Putamen (tissue), 1 donor: ENCODE data around the gene KPNA4.
"Not testable (repeated sequence)": the region's sequence is repeated elsewhere in the genome, so short reads cannot be mapped to it uniquely, and the experiment has no call there.

ENCODE experiments used
- DNase-seq: peaks from one replicate; pipeline ENCODE4 v3.0.0-alpha.2; 2016; ENCODE audit warnings: low spot score

KPNA4 gene

DNA sequence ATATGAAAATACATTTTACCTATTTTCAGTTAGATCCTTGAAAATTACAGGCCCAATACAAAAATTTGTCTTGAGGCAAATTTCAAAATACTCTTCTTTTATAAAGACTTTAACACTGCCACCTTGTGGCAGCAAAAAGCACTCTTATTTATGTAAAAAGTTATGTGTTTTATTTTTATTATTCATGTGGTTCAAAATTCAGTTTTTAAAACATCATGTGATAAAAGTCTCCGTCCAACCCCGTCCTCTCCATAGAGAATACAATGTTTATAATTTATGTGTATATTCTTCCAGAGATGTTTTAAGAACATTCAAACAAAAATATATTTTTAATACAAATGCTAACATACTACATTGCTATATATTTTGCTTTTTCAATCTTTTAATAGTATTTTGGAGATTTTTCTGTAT is 78.9 kb downstream of the KPNA4 start:
- no peak for DNase-seq

- DNase-seq = no peak
Measured at GRCh38 chr3:160482796-160483195, 82.6 kb downstream of the KPNA4 start.

- DNase-seq = no peak
Measured at GRCh38 chr3:160481856-160482255, 83.5 kb downstream of the KPNA4 start.

- no peak for DNase-seq
Measured at GRCh38 chr3:160480931-160481330, 84.4 kb downstream of the KPNA4 start.

DNA sequence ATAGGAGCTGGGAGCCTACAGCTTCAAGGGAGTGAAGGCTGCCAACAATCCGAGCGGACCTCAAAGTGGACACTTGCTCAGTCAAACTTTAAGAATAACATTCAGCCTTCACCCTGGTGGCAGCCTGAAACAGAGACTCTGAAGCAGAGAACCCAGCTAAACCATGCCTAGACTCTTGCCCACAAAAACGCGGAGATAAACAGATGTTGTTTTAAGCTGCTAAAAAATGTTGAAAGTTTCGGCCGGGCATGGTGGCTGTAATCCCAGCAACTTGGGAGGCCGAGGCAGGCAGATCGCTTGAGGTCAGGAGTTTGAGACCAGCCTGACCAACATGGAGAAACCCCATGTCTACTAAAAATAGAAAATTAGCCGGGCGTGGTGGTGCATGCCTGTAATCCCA is 86.0 kb downstream of the KPNA4 start:
- no peak for DNase-seq

- no peak for DNase-seq
Measured at GRCh38 chr3:160478338-160478737, 87.0 kb downstream of the KPNA4 start.

GRCh38 chr3:160477750-160478149 is 87.6 kb downstream of the KPNA4 start:
- DNase-seq = no peak

DNA sequence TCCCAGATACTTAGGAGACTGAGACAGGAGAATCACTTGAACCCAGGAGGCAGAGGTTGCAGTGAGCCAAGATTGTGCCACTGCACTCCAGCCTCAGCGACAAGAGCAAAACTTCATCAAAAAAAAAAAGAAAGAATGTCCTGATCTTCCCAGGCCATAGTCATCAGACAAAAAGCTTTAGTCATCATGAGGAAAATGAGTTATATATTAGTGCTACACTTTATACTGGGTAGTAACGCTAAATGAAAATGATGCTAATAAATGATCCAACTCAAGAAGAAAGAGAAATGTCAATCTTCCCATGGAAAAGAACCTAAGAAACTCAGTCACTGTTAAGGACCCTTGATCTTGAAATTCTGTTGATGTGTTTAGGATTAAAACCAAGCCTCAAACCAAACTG is 89.5 kb downstream of the KPNA4 start:
- DNase-seq = no peak

DNA sequence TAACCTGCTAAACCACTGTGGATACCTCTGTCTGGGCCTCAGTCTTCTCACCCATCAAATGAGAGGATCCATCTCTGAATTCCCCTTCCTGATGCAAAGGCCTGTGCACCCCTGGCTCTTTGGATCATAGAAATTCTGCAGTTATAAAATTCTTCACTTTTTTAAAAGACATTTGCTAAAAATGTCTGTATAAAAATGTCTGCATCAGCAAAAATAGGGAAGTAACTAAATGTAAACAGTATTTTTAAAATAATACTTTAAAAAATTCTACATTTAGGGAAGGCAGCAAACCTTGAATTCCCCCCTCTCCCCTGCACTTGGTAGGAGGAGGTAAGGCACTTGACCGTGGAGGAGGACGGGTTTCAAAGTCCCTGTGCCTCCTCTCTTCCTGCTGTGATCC is 90.2 kb downstream of the KPNA4 start:
- DNase-seq = no peak

DNA sequence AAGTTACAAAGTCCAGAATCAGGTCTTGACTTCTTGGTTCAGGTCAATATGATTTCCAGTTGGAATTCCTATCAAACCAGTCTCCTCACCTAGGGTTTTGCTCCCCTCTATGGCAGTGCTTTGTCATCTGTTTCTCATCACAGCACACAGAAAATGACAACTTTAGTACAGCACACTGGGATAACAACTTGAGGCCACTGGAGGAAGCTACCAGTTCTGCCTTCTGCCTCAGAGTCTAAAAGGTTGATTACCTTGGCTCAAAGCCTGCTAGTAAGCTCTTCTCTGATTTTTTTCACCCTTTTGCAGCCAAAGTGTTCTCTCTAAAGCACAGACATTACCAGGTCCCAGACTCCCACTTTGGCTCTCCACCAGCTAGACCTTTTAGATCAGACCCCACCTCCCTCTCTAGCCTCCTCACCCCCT is 90.9 kb downstream of the KPNA4 start:
- DNase-seq = no peak

DNA sequence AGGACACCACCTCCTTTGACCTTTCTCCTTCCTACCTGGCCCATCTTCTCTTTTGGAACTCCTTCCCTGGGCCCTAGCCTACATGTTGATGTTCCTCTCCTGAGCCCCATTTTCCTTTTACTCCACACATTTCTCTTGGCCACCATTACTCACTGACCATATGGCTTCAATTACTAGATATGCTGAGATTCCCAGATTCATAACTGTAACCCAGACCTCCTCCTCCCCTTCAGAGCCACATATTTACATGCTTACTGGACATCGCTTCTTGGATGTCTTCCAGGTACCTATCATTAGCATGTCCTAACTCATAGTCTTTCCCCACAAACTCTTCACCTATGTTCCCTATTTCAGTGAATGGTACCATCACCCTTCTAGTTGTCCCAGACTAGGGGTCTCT is 91.4 kb downstream of the KPNA4 start:
- DNase-seq = no peak

- DNase-seq = no peak
Measured at GRCh38 chr3:160473221-160473620, 92.2 kb downstream of the KPNA4 start.

DNA sequence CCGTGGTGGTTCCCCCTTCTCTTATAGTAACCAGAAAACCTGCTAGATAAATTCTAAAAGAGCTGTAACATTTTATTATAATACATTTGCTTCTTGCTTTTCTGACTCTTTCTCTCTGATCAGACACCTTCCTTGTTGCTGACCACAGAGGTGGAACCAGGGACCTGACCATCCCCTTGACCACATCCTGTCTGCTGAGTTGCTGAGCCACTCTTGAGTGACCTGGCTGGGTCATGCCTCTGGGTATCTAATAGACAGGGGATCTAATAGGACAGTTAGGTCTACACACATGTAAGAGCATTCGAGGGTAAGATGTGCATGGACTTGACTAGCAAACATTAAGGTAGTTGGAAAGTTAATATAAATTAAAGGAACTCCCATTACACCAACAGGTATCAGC is 93.0 kb downstream of the KPNA4 start:
- DNase-seq = no peak

DNA sequence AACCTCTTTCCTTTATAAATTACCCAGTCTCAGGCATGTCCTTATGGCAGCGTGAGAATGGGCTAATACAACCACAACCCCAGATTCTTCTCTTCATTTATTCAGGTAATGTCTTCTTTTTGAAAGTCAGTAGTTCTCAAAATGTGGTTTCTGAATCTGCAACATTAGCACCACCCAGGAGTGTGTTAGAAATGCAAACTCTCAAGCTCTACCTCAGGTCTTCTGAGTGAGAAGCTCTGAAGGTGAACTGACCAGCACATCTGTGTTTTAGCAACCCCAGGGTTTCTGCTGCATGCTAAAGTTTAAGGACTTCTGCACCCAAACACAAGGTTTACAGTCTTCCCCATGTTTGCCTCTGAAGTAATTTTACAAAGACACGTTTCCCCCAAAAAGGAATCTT is 93.5 kb downstream of the KPNA4 start:
- no peak for DNase-seq

DNA sequence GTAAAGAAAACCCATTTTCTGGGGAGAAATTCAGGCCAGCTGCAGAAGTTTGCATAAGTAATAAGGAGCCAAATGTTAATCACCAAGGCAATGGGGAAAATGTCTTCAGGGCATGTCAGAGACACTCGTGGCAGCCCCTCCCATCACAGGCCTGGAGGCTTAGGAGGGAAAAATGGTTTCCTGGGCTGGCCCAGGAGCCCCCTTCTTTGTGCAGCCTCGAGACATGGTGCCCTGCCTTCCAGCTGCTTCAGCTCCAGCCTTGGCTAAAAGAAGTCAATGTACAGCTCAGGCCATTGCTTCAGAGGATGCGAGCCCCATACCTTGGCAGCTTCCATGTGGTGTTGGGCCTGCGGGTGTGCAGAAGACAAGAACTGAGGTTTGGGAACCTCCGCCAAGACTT is 95.2 kb downstream of the KPNA4 start:
- no peak for DNase-seq

DNA sequence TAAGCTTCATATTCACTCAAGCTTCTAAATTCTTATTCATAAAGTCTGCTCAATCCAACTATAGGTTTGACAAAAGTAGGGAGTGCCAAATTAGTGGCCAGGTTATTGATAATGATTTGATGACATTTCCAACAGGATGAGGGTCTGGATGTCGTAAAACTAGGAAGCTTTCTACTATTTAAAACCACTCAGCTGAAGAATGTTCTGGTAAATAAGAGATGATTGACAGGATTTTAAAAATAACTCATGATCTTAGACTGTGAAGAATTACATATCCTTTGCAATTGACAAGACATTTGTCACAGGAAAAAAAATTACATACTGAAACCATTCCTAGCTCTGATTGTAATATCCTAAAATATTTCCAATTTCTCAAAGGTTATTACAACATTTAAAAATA is 100.4 kb downstream of the KPNA4 start:
- no peak for DNase-seq

DNA sequence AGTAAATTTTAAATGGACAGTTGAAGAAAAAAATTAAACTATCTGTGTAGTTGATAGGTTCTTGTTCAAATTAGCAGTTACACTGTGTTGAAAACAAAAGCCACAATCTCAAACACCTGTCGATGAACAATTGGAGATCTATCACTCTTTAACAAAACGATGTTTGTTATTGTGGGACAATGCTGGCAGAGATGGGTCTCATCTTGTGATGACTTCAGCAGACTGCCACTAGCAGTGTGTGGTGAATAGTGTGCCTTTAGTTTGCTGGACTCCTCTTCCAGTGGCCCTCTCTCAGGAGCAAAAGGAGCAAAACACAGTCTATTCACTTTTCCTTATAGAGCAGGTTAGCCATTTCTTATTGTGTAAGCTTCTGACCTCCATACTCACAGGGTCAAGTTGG is 101.0 kb downstream of the KPNA4 start:
- DNase-seq = peak; percentile 92

DNA sequence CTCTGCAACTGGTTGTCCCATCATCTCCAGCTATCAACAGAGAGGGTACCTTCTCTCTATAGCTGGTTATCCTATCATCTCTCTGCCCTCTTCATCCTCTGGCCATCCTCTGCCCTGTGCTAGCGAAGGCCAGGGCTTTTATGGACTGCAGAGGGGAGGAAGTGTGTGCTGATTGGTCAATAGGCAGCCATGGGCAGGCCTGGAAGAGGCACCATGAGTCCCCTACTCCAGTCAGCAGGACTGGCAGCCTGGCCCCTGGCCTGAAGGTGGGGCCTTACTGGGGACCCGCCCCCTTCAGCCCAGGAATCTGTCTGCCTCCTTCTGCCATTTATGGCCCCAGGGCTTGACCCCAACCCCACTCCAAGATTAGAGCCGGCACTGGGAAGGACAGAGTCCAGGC is 105.3 kb downstream of the KPNA4 start:
- DNase-seq = no peak

- DNase-seq = no peak
Measured at GRCh38 chr3:160459450-160459970, 105.9 kb downstream of the KPNA4 start.

DNA sequence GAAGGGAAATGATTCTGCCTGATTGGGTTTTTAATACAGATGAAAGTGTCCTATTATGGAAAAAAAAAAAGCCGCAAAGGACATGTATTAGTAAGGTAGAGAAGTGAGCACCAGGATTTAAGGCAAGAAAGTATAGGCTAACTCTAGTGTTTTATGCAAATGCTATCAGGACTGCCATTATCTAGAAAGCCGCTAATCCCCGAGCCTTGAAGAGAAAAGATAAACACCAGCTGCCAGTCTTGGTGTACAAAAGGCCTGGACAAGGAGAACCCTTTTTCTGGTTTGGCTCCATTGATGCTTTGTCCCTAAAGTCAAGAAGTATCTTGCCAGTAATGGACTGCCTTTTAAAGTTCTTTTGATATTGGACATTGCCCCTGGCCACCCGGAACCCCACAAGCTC is 107.2 kb downstream of the KPNA4 start:
- DNase-seq = no peak

DNA sequence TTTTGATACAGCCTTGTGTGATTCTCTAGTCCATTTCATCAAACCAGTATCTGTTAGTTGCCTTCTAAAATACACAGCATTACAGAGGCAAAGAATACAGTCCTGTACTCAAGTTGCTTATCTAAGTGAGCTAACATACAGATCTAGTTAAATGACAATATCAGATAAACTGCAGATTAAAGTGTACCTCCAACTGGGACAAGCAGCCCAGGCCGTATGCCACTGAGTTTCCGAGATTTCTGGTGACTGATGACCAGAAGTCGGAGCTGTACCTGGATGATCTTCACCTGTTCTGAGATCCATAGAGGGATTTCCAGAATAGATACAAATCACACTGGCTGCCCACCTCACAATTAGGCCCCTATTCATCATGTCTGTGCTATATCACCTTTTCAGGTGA is 109.5 kb downstream of the KPNA4 start:
- DNase-seq = no peak

- DNase-seq = no peak
Measured at GRCh38 chr3:160454995-160455394, 110.4 kb downstream of the KPNA4 start.

DNA sequence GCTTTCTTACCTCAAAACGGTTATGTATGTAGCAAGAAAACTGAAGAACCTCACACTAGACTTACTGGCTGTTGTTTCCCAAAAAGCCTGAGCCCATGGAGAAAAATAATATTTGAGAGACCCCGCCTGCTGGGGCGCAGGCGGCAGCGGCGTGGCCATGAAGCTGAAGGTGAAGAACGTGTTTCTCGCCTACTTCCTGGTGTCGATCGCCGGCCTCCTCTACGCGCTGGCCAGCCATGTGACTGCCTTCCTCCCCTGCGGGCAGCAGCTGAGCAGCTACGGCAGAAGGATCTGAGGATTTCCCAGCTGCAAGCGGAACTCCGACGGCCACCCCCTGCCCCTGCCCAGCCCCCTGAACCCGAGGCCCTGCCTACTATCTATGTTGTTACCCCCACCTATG is 113.1 kb downstream of the KPNA4 start:
- not testable (repeated sequence) for DNase-seq

GRCh38 chr3:160451602-160452001 is 113.8 kb downstream of the KPNA4 start:
- DNase-seq = no peak

- no peak for DNase-seq
Measured at GRCh38 chr3:160450846-160451245, 114.5 kb downstream of the KPNA4 start.
